HepG2 (cell line): ENCODE data around the gene LILRB5. TPM values are rescaled to one million over a fixed set of nuclear protein-coding genes. Genes with fewer than 3 reads are reported as not detected.

Source experiments
- ATF7 ChIP-seq, 2 experiments: fragments of 450-650 bp in 1 of 2; sonication (generic) in 1 of 2; formaldehyde crosslinking in 1 of 2; IDR thresholded peaks; 2 replicates each; pipeline versions ENCODE4 v1.4.0 to v1.6.1; 2016 to 2020; ENCODE audit warnings: antibody characterized with exemption in 1 of 2, mild to moderate bottlenecking in 1 of 2, missing genetic modification reagents in 1 of 2
- HNRNPLL ChIP-seq: fragments of 200-400 bp; formaldehyde crosslinking; IDR thresholded peaks from 2 replicates; pipeline ENCODE4 v1.6.1; 2017; ENCODE audit warnings: mild to moderate bottlenecking, low read depth, low read length; ENCODE audit not compliant: poor library complexity, severe bottlenecking
- KDM4B ChIP-seq: sonication (generic); formaldehyde crosslinking; IDR thresholded peaks from 2 replicates; pipeline ENCODE4 v1.4.0; 2020; ENCODE audit warnings: missing genetic modification reagents
- NFE2 ChIP-seq: sonication (generic); formaldehyde crosslinking; IDR thresholded peaks from 2 replicates; pipeline ENCODE4 v1.4.0; 2020; ENCODE audit warnings: missing genetic modification reagents
- PTBP1 ChIP-seq: fragments of 200-400 bp; formaldehyde crosslinking; IDR thresholded peaks from 2 replicates; pipeline ENCODE4 v1.6.1; 2018; ENCODE audit warnings: low read length, low read depth; ENCODE audit not compliant: poor library complexity, severe bottlenecking
- SNAPC5 ChIP-seq: sonication (generic); formaldehyde crosslinking; IDR thresholded peaks from 2 replicates; pipeline ENCODE4 v1.8.1; 2023; ENCODE audit warnings: mild to moderate bottlenecking, missing genetic modification reagents, borderline replicate concordance
- TOE1 ChIP-seq: sonication (generic); formaldehyde crosslinking; IDR thresholded peaks from 2 replicates; pipeline ENCODE4 v1.4.0; 2020; ENCODE audit warnings: mild to moderate bottlenecking, missing genetic modification reagents
- ZFP62 ChIP-seq: sonication (generic); formaldehyde crosslinking; IDR thresholded peaks from 2 replicates; pipeline ENCODE4 v1.4.0; 2020; ENCODE audit warnings: missing genetic modification reagents
- ZIK1 ChIP-seq: sonication (generic); formaldehyde crosslinking; IDR thresholded peaks from 2 replicates; pipeline ENCODE4 v1.5.0; 2020; ENCODE audit warnings: mild to moderate bottlenecking, low read depth, missing genetic modification reagents, borderline replicate concordance
- ZNF10 ChIP-seq: sonication (generic); formaldehyde crosslinking; IDR thresholded peaks from 2 replicates; pipeline ENCODE4 v1.4.0; 2020; ENCODE audit warnings: mild to moderate bottlenecking, low read depth, missing genetic modification reagents, borderline replicate concordance
- ZNF501 ChIP-seq: sonication (generic); formaldehyde crosslinking; IDR thresholded peaks from 2 replicates; pipeline ENCODE4 v1.5.1; 2020; ENCODE audit warnings: mild to moderate bottlenecking, moderate library complexity, missing genetic modification reagents
- ZNF562 ChIP-seq: sonication (generic); formaldehyde crosslinking; IDR thresholded peaks from 2 replicates; pipeline ENCODE4 v1.8.0; 2022; ENCODE audit warnings: missing genetic modification reagents, borderline replicate concordance
- ZNF605 ChIP-seq: sonication (generic); formaldehyde crosslinking; IDR thresholded peaks from 2 replicates; pipeline ENCODE4 v1.8.0; 2022; ENCODE audit warnings: mild to moderate bottlenecking, missing genetic modification reagents
- ZNF737 ChIP-seq: sonication (generic); formaldehyde crosslinking; IDR thresholded peaks from 2 replicates; pipeline ENCODE4 v1.5.0; 2020; ENCODE audit warnings: missing genetic modification reagents, mild to moderate bottlenecking, borderline replicate concordance
- polyA plus RNA-seq, 8 experiments: library from polyadenylated mRNA; depleted of rRNA in 3 of 8; stranded (reverse) in 7 of 8; unstranded in 1 of 8; fragments of >200 nt; fragmentation: Illumina TruSeq in 4 of 8; extraction: Trizol in 4 of 8; gene quantifications; 2 replicates each; pipeline versions ENCODE4 v1.2.1 to v1.2.3, GENCODE V29; 2011 to 2016; ENCODE audit warnings: low read depth in 4 of 8, missing spikeins in 1 of 8, mixed read lengths in 1 of 8; ENCODE audit not compliant: insufficient read depth in 1 of 8
- total RNA-seq, 5 experiments: library from RNA; depleted of rRNA; stranded (reverse); fragments of >200 nt; fragmentation: Illumina TruSeq; extraction: Trizol; gene quantifications; 2 replicates each; pipeline ENCODE4 v1.2.3, GENCODE V29; 2016; ENCODE audit warnings: low read depth in 1 of 5
- TF ChIP-seq, protein P1 (sequence below): fragments of 450-650 bp; IDR thresholded peaks from 2 replicates; pipeline ENCODE4 v1.6.1; 2016
- TF ChIP-seq, protein P2 (sequence below): sonication (generic); formaldehyde crosslinking; IDR thresholded peaks from 2 replicates; pipeline ENCODE4 v1.8.1; 2023; ENCODE audit warnings: missing genetic modification reagents, mild to moderate bottlenecking, borderline replicate concordance
- TF ChIP-seq, protein P3 (sequence below): sonication (generic); formaldehyde crosslinking; IDR thresholded peaks from 2 replicates; pipeline ENCODE4 v1.4.0; 2020; ENCODE audit warnings: mild to moderate bottlenecking, missing genetic modification reagents

The LILRB5 gene
- total and polyA plus RNA-seq, 2 of the 13 experiments (the other 11 are each of a cell fraction or from before 2014, with no cell fraction given) = not detected

- TF ChIP-seq ZNF605 (peak; percentile 78; the same call in 1 of the 2 replicates), ZNF737 (no peak), ZIK1 (CRISPR knock-in tag) (no peak), ATF7 (IDR thresholded peaks at IDR 0.05) (no peak), ATF7 (CRISPR knock-in tag; IDR thresholded peaks at IDR 0.05) (no peak), ZNF562 (CRISPR knock-in tag) (no peak), ZNF10 (CRISPR knock-in tag) (no peak), ZFP62 (CRISPR knock-in tag) (no peak), TOE1 (CRISPR knock-in tag) (no peak), PTBP1 (peak; percentile 71), ZNF501 (CRISPR knock-in tag) (peak; percentile 56; the same call in 1 of the 2 replicates), SNAPC5 (CRISPR knock-in tag) (no peak), KDM4B (CRISPR knock-in tag) (peak; percentile 25; the same call in 1 of the 2 replicates), NFE2 (CRISPR knock-in tag) (0 out of 2 replicates have a peak, but pooled peaks have one; percentile 5), HNRNPLL (no peak)
- TF ChIP-seq, protein P1, sequence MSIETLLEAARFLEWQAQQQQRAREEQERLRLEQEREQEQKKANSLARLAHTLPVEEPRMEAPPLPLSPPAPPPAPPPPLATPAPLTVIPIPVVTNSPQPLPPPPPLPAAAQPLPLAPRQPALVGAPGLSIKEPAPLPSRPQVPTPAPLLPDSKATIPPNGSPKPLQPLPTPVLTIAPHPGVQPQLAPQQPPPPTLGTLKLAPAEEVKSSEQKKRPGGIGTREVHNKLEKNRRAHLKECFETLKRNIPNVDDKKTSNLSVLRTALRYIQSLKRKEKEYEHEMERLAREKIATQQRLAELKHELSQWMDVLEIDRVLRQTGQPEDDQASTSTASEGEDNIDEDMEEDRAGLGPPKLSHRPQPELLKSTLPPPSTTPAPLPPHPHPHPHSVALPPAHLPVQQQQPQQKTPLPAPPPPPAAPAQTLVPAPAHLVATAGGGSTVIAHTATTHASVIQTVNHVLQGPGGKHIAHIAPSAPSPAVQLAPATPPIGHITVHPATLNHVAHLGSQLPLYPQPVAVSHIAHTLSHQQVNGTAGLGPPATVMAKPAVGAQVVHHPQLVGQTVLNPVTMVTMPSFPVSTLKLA = no peak
- TF ChIP-seq, protein P2, sequence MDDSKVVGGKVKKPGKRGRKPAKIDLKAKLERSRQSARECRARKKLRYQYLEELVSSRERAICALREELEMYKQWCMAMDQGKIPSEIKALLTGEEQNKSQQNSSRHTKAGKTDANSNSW (CRISPR knock-in tag) = no peak
- TF ChIP-seq, protein P3, sequence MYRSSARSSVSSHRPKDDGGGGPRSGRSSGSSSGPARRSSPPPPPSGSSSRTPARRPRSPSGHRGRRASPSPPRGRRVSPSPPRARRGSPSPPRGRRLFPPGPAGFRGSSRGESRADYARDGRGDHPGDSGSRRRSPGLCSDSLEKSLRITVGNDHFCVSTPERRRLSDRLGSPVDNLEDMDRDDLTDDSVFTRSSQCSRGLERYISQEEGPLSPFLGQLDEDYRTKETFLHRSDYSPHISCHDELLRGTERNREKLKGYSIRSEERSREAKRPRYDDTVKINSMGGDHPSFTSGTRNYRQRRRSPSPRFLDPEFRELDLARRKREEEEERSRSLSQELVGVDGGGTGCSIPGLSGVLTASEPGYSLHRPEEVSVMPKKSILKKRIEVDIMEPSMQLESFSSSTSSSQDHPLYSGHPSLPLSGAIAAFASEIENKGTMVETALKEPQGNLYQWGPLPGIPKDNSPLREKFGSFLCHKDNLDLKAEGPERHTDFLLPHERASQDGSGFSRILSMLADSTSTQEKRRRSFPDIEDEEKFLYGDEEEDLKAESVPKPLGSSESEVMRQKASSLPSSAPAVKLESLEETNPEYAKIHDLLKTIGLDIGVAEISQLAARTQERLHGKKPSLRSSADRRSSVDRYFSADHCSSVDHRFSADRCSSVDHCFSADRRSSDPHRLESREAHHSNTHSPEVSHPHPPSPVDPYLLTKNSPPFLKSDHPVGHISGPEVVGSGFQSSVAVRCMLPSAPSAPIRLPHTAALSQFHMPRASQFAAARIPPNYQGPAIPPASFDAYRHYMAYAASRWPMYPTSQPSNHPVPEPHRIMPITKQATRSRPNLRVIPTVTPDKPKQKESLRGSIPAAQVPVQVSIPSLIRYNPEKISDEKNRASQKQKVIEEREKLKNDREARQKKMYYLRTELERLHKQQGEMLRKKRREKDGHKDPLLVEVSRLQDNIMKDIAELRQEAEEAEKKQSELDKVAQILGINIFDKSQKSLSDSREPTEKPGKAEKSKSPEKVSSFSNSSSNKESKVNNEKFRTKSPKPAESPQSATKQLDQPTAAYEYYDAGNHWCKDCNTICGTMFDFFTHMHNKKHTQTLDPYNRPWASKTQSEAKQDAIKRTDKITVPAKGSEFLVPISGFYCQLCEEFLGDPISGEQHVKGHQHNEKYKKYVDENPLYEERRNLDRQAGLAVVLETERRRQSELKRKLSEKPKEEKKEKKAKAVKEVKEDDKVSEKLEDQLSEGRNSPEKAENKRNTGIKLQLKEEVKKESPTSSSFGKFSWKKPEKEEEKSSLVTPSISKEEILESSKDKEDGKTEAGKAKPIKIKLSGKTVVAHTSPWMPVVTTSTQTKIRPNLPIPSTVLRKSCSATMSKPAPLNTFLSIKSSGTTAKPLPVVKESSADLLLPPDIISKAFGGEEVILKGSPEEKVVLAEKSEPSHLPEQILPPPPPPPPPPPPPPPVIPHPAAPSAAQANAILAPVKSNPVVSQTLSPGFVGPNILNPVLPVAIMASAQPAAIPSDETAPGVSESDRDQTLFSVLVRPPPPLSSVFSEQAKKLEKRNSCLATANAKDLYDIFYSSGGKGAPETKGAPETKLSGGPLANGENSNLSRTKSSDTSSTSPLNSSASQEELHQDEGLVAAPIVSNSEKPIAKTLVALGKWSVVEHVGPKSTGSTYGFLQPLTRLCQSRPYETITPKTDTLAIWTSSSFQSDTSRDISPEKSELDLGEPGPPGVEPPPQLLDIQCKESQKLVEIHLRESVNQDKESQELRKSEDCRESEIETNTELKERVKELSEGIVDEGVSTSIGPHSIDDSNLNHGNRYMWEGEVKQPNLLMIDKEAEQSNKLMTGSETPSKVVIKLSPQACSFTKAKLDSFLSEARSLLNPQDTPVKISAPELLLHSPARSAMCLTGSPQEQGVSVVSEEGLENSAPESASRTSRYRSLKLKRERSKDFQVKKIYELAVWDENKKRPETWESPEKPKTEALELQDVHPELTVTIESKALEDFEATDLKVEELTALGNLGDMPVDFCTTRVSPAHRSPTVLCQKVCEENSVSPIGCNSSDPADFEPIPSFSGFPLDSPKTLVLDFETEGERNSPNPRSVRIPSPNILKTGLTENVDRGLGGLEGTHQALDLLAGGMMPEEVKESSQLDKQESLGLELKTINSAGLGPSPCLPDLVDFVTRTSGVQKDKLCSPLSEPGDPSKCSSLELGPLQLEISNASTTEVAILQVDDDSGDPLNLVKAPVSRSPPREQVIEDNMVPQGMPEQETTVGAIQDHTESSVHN (CRISPR knock-in tag) = no peak; the same call in 1 of the 2 replicates
These were observed 25.8 kb downstream of the LILRB5 start (continued) for GRCh38 chr19:54231077-54231931.
